ENCODE results near the gene DDIT4. TPM values are rescaled to one million over a fixed set of nuclear protein-coding genes. Genes with fewer than 3 reads are reported as not detected.

DDIT4 gene
- total RNA-seq, 1 experiment from 2014 or later: 155 TPM

DNA sequence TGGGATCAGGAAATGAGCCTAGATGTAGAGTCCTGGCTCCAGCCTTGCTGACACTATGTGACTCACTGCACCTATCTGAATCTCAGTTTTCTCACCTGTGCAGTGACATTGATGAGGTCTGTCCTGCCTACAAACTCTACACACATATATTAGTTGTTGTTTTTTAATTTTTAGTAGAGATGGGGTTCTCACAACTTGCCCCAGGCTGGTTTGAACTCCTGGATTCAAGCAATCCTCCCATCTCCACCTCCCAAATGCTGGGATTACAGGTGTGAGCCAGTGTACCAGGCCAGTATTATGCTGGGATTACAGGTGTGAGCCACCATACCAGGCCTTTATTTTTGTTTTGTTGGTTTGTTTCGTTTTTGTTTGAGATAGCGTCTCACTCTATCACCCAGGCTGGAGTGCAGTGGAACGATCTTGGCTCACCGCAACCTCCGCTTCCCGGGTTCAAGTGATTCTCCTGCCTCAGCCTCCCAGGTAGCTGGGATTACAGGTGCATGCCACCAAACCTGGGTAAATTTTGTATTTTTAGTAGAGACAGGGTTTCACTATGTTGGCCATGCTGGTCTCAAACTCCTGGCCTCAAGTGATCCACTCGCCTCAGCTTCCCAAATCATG is 11.8 kb upstream of the DDIT4 start:
- TF ChIP-seq, protein P1, sequence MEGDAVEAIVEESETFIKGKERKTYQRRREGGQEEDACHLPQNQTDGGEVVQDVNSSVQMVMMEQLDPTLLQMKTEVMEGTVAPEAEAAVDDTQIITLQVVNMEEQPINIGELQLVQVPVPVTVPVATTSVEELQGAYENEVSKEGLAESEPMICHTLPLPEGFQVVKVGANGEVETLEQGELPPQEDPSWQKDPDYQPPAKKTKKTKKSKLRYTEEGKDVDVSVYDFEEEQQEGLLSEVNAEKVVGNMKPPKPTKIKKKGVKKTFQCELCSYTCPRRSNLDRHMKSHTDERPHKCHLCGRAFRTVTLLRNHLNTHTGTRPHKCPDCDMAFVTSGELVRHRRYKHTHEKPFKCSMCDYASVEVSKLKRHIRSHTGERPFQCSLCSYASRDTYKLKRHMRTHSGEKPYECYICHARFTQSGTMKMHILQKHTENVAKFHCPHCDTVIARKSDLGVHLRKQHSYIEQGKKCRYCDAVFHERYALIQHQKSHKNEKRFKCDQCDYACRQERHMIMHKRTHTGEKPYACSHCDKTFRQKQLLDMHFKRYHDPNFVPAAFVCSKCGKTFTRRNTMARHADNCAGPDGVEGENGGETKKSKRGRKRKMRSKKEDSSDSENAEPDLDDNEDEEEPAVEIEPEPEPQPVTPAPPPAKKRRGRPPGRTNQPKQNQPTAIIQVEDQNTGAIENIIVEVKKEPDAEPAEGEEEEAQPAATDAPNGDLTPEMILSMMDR (IDR thresholded peaks at IDR 0.05; ENCODE audit: insufficient read depth in 1 of 2, low read depth in 1 of 2, low read length in 1 of 2, severe bottlenecking in 1 of 2, unreplicated experiment in 1 of 2): no peak
- Histone ChIP-seq H3K36me3 (ENCODE audit: control insufficient read depth, insufficient read depth, low read length) (no peaks in the 10 kb centered on the region), H3K9me3 (no peaks in the 10 kb centered on the region), H3K4me1 (peaks cover 22% of the 10 kb centered on the region), H3K27me3 (replicated peaks; ENCODE audit: control insufficient read depth, insufficient read depth, low read length) (no peaks in the 10 kb centered on the region), H3K4me3 (ENCODE audit: low read depth, low read length) (peak overlapping the region; percentile 61)
- peak overlapping the region; percentile 91 for H3K4me3 Mint-ChIP-seq (ENCODE audit: unreplicated experiment)
- no TSS peak for BruUV-seq (replicated peaks)
- peaks cover 19% of the 10 kb centered on the region for H3K36me3 Mint-ChIP-seq (ENCODE audit: insufficient read depth, unreplicated experiment)
- H3K4me1 Mint-ChIP-seq (ENCODE audit: low read depth, unreplicated experiment): peaks cover 29% of the 10 kb centered on the region
- DNase-seq: no peak
- H3K27ac Mint-ChIP-seq (ENCODE audit: unreplicated experiment): peak overlapping the region; percentile 96
- ChIA-PET POLR2A (interaction anchor here (0.6 to 7.3 kb wide), 3 partner anchors 12 to 59 kb away, joined by 4 to 163 read pairs (median 36); partner anchors contain the start of gene DDIT4), CTCF (interaction anchor here (1.5 kb wide), 1 partner anchor 66 kb away, joined by 5 read pairs; no protein-coding TSS in a partner anchor)
- no peaks in the 10 kb centered on the region for H3K27me3 Mint-ChIP-seq (ENCODE audit: insufficient read depth, unreplicated experiment)
- intact Hi-C loops (cut with micrococcal nuclease; ENCODE audit: unreplicated experiment): loop anchor here (2.0 to 5.0 kb wide), 2 partner anchors 31 to 90 kb away; no protein-coding TSS in a partner anchor
- no peaks in the 10 kb centered on the region for H3K9me3 Mint-ChIP-seq (ENCODE audit: unreplicated experiment)

DNA sequence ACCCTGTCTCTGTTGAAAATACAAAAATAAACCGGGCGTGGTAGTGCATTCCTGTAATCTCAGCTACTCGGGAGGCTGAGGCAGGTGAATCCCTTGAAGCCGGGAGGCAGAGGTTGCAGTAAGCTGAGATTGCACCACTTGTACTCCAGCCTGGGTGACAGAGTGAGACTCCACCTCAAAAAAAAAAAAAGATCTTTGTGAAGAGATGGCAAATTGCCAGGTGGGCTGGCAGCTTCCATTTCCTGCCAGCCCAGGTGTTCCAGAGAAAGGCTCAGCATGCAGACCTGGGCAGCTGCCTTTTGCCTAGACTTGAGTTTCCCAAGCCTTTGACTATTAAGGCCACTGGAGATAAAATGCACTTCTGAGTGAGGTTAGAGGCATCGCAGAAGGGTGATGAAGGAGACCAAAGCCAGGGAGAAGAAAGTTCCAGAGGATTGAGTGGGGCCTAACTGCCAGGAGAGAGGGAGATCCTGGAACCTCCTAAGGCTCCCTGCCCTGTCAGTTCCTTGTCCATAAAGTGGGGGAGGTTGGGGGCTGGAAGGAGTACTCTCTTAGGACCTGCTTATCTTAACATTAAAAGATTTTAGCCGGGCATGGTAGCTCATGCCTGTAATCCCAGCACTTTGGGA is 10.0 kb upstream of the DDIT4 start:
- no peaks in the 10 kb centered on the region for H3K9me3 Mint-ChIP-seq (ENCODE audit: unreplicated experiment)
- peaks cover 26% of the 10 kb centered on the region for H3K36me3 Mint-ChIP-seq (ENCODE audit: insufficient read depth, unreplicated experiment)
- no peak overlapping the region for H3K4me3 ChIP-seq (ENCODE audit: low read depth, low read length)
- intact Hi-C loops (cut with micrococcal nuclease; ENCODE audit: unreplicated experiment): loop anchor here (5.0 kb wide), 1 partner anchor 91 kb away; no protein-coding TSS in a partner anchor
- no peaks in the 10 kb centered on the region for H3K27me3 Mint-ChIP-seq (ENCODE audit: insufficient read depth, unreplicated experiment)
- H3K27ac Mint-ChIP-seq (ENCODE audit: unreplicated experiment): peak overlapping the region; percentile 82
- BruUV-seq (replicated peaks): no TSS peak
- no peak for DNase-seq
- no peaks in the 10 kb centered on the region for H3K27me3 ChIP-seq (replicated peaks; ENCODE audit: control insufficient read depth, insufficient read depth, low read length)
- CTCF ChIA-PET: interaction anchor here (1.0 to 1.2 kb wide), 2 partner anchors 10 to 65 kb away, joined by 3 to 4 read pairs; partner anchors contain the start of gene DDIT4
- POLR2A ChIA-PET: interaction anchor here (0.6 to 7.3 kb wide), 2 partner anchors 10 to 57 kb away, joined by 3 to 163 read pairs; partner anchors contain the start of gene DDIT4
- H3K4me1 ChIP-seq: peaks cover 22% of the 10 kb centered on the region
- no peaks in the 10 kb centered on the region for H3K9me3 ChIP-seq
- no peaks in the 10 kb centered on the region for H3K36me3 ChIP-seq (ENCODE audit: control insufficient read depth, insufficient read depth, low read length)
- peaks cover 32% of the 10 kb centered on the region for H3K4me1 Mint-ChIP-seq (ENCODE audit: low read depth, unreplicated experiment)
- TF ChIP-seq, protein P1 (IDR thresholded peaks at IDR 0.05; ENCODE audit: insufficient read depth in 1 of 2, low read depth in 1 of 2, low read length in 1 of 2, severe bottlenecking in 1 of 2, unreplicated experiment in 1 of 2): no peak
- H3K4me3 Mint-ChIP-seq (ENCODE audit: unreplicated experiment): no peak overlapping the region

DNA sequence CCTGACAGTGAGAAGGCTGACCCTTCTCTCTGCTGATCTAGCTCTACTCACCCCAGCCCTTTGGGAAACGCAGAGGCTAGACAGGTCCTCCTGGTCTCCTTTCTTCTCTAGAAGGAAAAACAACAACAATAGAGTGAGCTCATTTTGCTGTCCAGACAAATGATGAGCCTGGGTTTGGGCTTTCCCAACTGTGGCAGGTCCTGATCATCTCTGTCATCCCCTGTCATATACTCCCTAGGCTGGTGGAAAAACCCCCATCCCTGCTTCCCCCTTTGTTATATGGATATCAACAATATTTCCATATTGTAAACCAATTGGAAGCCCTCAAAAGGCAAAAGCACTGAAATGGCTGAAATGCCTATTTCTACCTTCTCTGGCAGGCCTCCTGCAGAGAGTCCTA is 9.2 kb upstream of the DDIT4 start:
- Mint-ChIP-seq H3K4me3 (ENCODE audit: unreplicated experiment) (no peak overlapping the region), H3K27ac (ENCODE audit: unreplicated experiment) (no peak overlapping the region), H3K36me3 (ENCODE audit: insufficient read depth, unreplicated experiment) (peaks cover 26% of the 10 kb centered on the region), H3K4me1 (ENCODE audit: low read depth, unreplicated experiment) (peaks cover 26% of the 10 kb centered on the region), H3K27me3 (ENCODE audit: insufficient read depth, unreplicated experiment) (no peaks in the 10 kb centered on the region), H3K9me3 (ENCODE audit: unreplicated experiment) (no peaks in the 10 kb centered on the region)
- H3K9me3 ChIP-seq: no peaks in the 10 kb centered on the region
- no TSS peak for BruUV-seq (replicated peaks)
- H3K36me3 ChIP-seq (ENCODE audit: control insufficient read depth, insufficient read depth, low read length): no peaks in the 10 kb centered on the region
- no peaks in the 10 kb centered on the region for H3K27me3 ChIP-seq (replicated peaks; ENCODE audit: control insufficient read depth, insufficient read depth, low read length)
- TF ChIP-seq, protein P1 (IDR thresholded peaks at IDR 0.05; ENCODE audit: insufficient read depth in 1 of 2, low read depth in 1 of 2, low read length in 1 of 2, severe bottlenecking in 1 of 2, unreplicated experiment in 1 of 2): no peak
- H3K4me3 ChIP-seq (ENCODE audit: low read depth, low read length): no peak overlapping the region
- POLR2A ChIA-PET: interaction anchor here (0.6 to 7.3 kb wide), 2 partner anchors 10 to 56 kb away, joined by 3 to 163 read pairs; partner anchors contain the start of gene DDIT4
- intact Hi-C loops (cut with micrococcal nuclease; ENCODE audit: unreplicated experiment): loop anchor here (5.0 kb wide), 1 partner anchor 92 kb away; no protein-coding TSS in a partner anchor
- CTCF ChIA-PET: interaction anchor here (1.2 kb wide), 1 partner anchor 64 kb away, joined by 4 read pairs; no protein-coding TSS in a partner anchor
- H3K4me1 ChIP-seq: peaks cover 18% of the 10 kb centered on the region
- no peak for DNase-seq

Data from Caco-2 (cell line).